ENCODE measurements around the gene INTS6L. TPM values are rescaled to one million over a fixed set of nuclear protein-coding genes. Genes with fewer than 3 reads are reported as not detected.
"Not testable (repeated sequence)": the region's sequence is repeated elsewhere in the genome, so short reads cannot be mapped to it uniquely, and the experiment has no call there.

Gene INTS6L
- total RNA-seq, 1 donor from 2014 or later = 15.2 TPM

DNA sequence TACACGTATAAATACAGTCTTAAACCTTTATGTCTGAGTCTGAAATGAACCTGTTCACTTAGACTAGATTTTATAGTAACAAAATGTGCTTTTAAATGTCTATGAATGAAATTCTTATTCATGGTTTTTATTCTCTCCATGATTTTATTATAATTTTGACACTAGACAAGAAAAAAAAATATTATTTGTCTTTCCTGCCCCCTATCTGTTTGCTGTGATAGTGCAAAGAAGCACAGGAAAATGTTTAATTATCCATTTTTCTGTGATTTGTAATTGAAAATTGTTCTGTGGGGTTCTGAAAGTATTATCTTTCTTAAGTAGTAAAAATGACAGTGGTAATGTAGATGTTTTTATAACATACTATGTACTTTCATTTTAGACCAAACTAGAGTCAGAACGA lies 52.0 kb downstream of the INTS6L start:
- H3K27me3 Mint-ChIP-seq (ENCODE audit: unreplicated experiment) = no peaks in the 10 kb centered on the region

GRCh38 chrX:135581496-135581895 lies 61.0 kb downstream of the INTS6L start:
- DNase-seq = no peak
- Mint-ChIP-seq H3K27ac (ENCODE audit: unreplicated experiment) (no peak overlapping the region), H3K9me3 (ENCODE audit: unreplicated experiment) (no peaks in the 10 kb centered on the region), H3K27me3 (ENCODE audit: unreplicated experiment) (no peaks in the 10 kb centered on the region), H3K4me1 (ENCODE audit: low read depth, unreplicated experiment) (no peaks in the 10 kb centered on the region), H3K36me3 (ENCODE audit: unreplicated experiment) (peaks cover 4% of the 10 kb centered on the region), H3K4me3 (ENCODE audit: unreplicated experiment) (no peak overlapping the region)
- no peak for TF ChIP-seq CTCF (IDR thresholded peaks at IDR 0.05; ENCODE audit: partially characterized antibody, unreplicated experiment)

More for the DNA sequence above, 52.0 kb downstream of the INTS6L start:
- Mint-ChIP-seq H3K4me3 (ENCODE audit: unreplicated experiment) (no peak overlapping the region), H3K27ac (ENCODE audit: unreplicated experiment) (no peak overlapping the region), H3K36me3 (ENCODE audit: unreplicated experiment) (no peaks in the 10 kb centered on the region), H3K9me3 (ENCODE audit: unreplicated experiment) (peaks cover 1% of the 10 kb centered on the region), H3K4me1 (ENCODE audit: low read depth, unreplicated experiment) (no peaks in the 10 kb centered on the region)
- peak; percentile 64 for TF ChIP-seq CTCF (IDR thresholded peaks at IDR 0.05; ENCODE audit: partially characterized antibody, unreplicated experiment)
- no peak for DNase-seq

DNA sequence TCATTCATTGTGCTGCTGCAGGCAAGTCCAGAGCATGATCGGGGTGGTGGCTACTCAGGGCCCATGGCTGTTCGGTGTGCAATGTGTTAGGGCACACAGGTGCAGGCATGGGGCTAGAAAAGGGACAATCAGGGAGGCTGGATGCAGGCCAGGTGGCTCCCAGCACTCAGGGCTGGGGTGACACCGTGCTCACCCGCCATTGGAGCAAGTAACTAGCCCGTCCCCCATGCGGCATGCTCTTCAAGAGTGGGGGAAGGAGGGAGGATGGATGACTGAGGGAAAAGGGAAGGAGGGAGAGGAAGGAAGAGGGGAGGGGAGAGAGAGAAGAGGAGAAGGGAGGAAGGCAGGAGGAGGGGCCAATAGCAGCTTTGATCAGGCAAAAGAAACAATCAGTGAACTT lies 64.7 kb downstream of the INTS6L start:
- H3K27me3 Mint-ChIP-seq (ENCODE audit: unreplicated experiment) = peaks cover 2% of the 10 kb centered on the region
- no peak overlapping the region for H3K4me3 Mint-ChIP-seq (ENCODE audit: unreplicated experiment)
- no peaks in the 10 kb centered on the region for H3K36me3 Mint-ChIP-seq (ENCODE audit: unreplicated experiment)
- no peak overlapping the region for H3K27ac Mint-ChIP-seq (ENCODE audit: unreplicated experiment)
- DNase-seq = no peak
- H3K9me3 Mint-ChIP-seq (ENCODE audit: unreplicated experiment) = no peaks in the 10 kb centered on the region
- no peak for TF ChIP-seq CTCF (IDR thresholded peaks at IDR 0.05; ENCODE audit: partially characterized antibody, unreplicated experiment)
- no peaks in the 10 kb centered on the region for H3K4me1 Mint-ChIP-seq (ENCODE audit: low read depth, unreplicated experiment)

GRCh38 chrX:135591871-135592270 lies 71.4 kb downstream of the INTS6L start:
- Mint-ChIP-seq H3K9me3 (ENCODE audit: unreplicated experiment) (no peaks in the 10 kb centered on the region), H3K27me3 (ENCODE audit: unreplicated experiment) (peaks cover under 1% of the 10 kb centered on the region)
- TF ChIP-seq CTCF (IDR thresholded peaks at IDR 0.05; ENCODE audit: partially characterized antibody, unreplicated experiment) = no peak

GRCh38 chrX:135594049-135594448 lies 73.6 kb downstream of the INTS6L start:
- H3K9me3 Mint-ChIP-seq (ENCODE audit: unreplicated experiment); DNase-seq; H3K4me1 Mint-ChIP-seq (ENCODE audit: low read depth, unreplicated experiment); H3K27ac Mint-ChIP-seq (ENCODE audit: unreplicated experiment); H3K27me3 Mint-ChIP-seq (ENCODE audit: unreplicated experiment); H3K4me3 Mint-ChIP-seq (ENCODE audit: unreplicated experiment); H3K36me3 Mint-ChIP-seq (ENCODE audit: unreplicated experiment): not testable (repeated sequence)

More at GRCh38 chrX:135591871-135592270, 71.4 kb downstream of the INTS6L start:
- Mint-ChIP-seq H3K4me3 (ENCODE audit: unreplicated experiment) (no peak overlapping the region), H3K36me3 (ENCODE audit: unreplicated experiment) (no peaks in the 10 kb centered on the region), H3K27ac (ENCODE audit: unreplicated experiment) (no peak overlapping the region), H3K4me1 (ENCODE audit: low read depth, unreplicated experiment) (no peaks in the 10 kb centered on the region)
- no peak for DNase-seq

- not testable (repeated sequence) for H3K9me3 Mint-ChIP-seq (ENCODE audit: unreplicated experiment); H3K36me3 Mint-ChIP-seq (ENCODE audit: unreplicated experiment); H3K4me1 Mint-ChIP-seq (ENCODE audit: low read depth, unreplicated experiment); DNase-seq; H3K27me3 Mint-ChIP-seq (ENCODE audit: unreplicated experiment); H3K4me3 Mint-ChIP-seq (ENCODE audit: unreplicated experiment); H3K27ac Mint-ChIP-seq (ENCODE audit: unreplicated experiment)
Measured at GRCh38 chrX:135594453-135594852, 74.0 kb downstream of the INTS6L start.

All from glutamatergic neuron (in vitro differentiated cells).